ENCODE results near the gene PLA2G2C.

The PLA2G2C gene

GRCh38 chr1:20180844-20181207 is 5.5 kb downstream of the PLA2G2C start:
- no peak for DNase-seq
- Histone ChIP-seq H3K36me3 (ENCODE audit: control insufficient read depth, insufficient read depth, low read length) (no peaks in the 10 kb centered on the region), H3K4me3 (ENCODE audit: low read length) (no peak overlapping the region), H3K27ac (ENCODE audit: low read depth, low read length) (no peak overlapping the region), H3K23ac (ENCODE audit: low read length) (no peak overlapping the region), H3K27me3 (ENCODE audit: insufficient read depth, low read length, poor library complexity) (no peaks in the 10 kb centered on the region), H4K5ac (ENCODE audit: low read length) (no peak overlapping the region), H2BK15ac (replicated peaks; ENCODE audit: low read depth) (no peak overlapping the region), H3K79me1 (ENCODE audit: low read length) (no peaks in the 10 kb centered on the region), H3K18ac (ENCODE audit: low read length) (no peak overlapping the region), H3K9ac (ENCODE audit: low read length) (no peak overlapping the region), H2BK120ac (ENCODE audit: low read depth, low read length) (no peak overlapping the region), H4K8ac (ENCODE audit: low read depth, low read length) (no peak overlapping the region), H2BK5ac (ENCODE audit: low read length) (no peak overlapping the region), H2AK5ac (ENCODE audit: low read length) (no peak overlapping the region), H3K56ac (ENCODE audit: low read length) (no peak overlapping the region), H3K4me1 (ENCODE audit: control insufficient read depth, low read depth, low read length) (peaks cover 3% of the 10 kb centered on the region), H3K4me2 (ENCODE audit: low read length) (no peak overlapping the region), H3K4ac (ENCODE audit: low read depth, low read length) (no peak overlapping the region), H3K79me2 (ENCODE audit: control insufficient read depth, insufficient read depth, low read length) (no peaks in the 10 kb centered on the region)
- WGBS (ENCODE audit: extremely low coverage, insufficient coverage, low lambda C conversion rate), result no CpG with 5 or more reads among the region's 3 CpGs

- Histone ChIP-seq H3K9ac (ENCODE audit: low read length) (no peak overlapping the region), H3K4me3 (ENCODE audit: low read length) (no peak overlapping the region), H2AK5ac (ENCODE audit: low read length) (no peak overlapping the region), H3K4ac (ENCODE audit: low read depth, low read length) (no peak overlapping the region), H3K27me3 (ENCODE audit: insufficient read depth, low read length, poor library complexity) (no peaks in the 10 kb centered on the region), H3K18ac (ENCODE audit: low read length) (no peak overlapping the region), H3K56ac (ENCODE audit: low read length) (no peak overlapping the region), H4K5ac (ENCODE audit: low read length) (no peak overlapping the region), H3K4me1 (ENCODE audit: control insufficient read depth, low read depth, low read length) (peaks cover under 1% of the 10 kb centered on the region), H3K4me2 (ENCODE audit: low read length) (no peak overlapping the region), H3K23ac (ENCODE audit: low read length) (no peak overlapping the region), H3K27ac (ENCODE audit: low read depth, low read length) (no peak overlapping the region), H2BK5ac (ENCODE audit: low read length) (no peak overlapping the region), H2BK120ac (ENCODE audit: low read depth, low read length) (no peak overlapping the region), H3K79me1 (ENCODE audit: low read length) (no peaks in the 10 kb centered on the region), H2BK15ac (replicated peaks; ENCODE audit: low read depth) (no peak overlapping the region), H4K8ac (ENCODE audit: low read depth, low read length) (no peak overlapping the region), H3K79me2 (ENCODE audit: control insufficient read depth, insufficient read depth, low read length) (no peaks in the 10 kb centered on the region), H3K36me3 (ENCODE audit: control insufficient read depth, insufficient read depth, low read length) (no peaks in the 10 kb centered on the region)
- no peak for DNase-seq
- no CpG with 5 or more reads among the region's 6 CpGs for WGBS (ENCODE audit: extremely low coverage, insufficient coverage, low lambda C conversion rate)
These were observed 6.0 kb downstream of the PLA2G2C start for GRCh38 chr1:20180129-20180843.

GRCh38 chr1:20179371-20180128 is 6.8 kb downstream of the PLA2G2C start:
- Histone ChIP-seq H3K4me2 (ENCODE audit: low read length) (no peak overlapping the region), H3K79me1 (ENCODE audit: low read length) (no peaks in the 10 kb centered on the region), H2AK5ac (ENCODE audit: low read length) (no peak overlapping the region), H3K18ac (ENCODE audit: low read length) (no peak overlapping the region), H3K36me3 (ENCODE audit: control insufficient read depth, insufficient read depth, low read length) (no peaks in the 10 kb centered on the region), H3K79me2 (ENCODE audit: control insufficient read depth, insufficient read depth, low read length) (no peaks in the 10 kb centered on the region), H2BK5ac (ENCODE audit: low read length) (no peak overlapping the region), H3K23ac (ENCODE audit: low read length) (no peak overlapping the region), H3K4ac (ENCODE audit: low read depth, low read length) (no peak overlapping the region), H3K56ac (ENCODE audit: low read length) (no peak overlapping the region), H3K27ac (ENCODE audit: low read depth, low read length) (no peak overlapping the region), H3K27me3 (ENCODE audit: insufficient read depth, low read length, poor library complexity) (no peaks in the 10 kb centered on the region), H3K4me3 (ENCODE audit: low read length) (no peak overlapping the region), H2BK15ac (replicated peaks; ENCODE audit: low read depth) (no peak overlapping the region), H3K4me1 (ENCODE audit: control insufficient read depth, low read depth, low read length) (no peaks in the 10 kb centered on the region), H4K5ac (ENCODE audit: low read length) (no peak overlapping the region), H2BK120ac (ENCODE audit: low read depth, low read length) (no peak overlapping the region), H4K8ac (ENCODE audit: low read depth, low read length) (no peak overlapping the region), H3K9ac (ENCODE audit: low read length) (no peak overlapping the region)
- no peak for DNase-seq
- no CpG with 5 or more reads among the region's 2 CpGs for WGBS (ENCODE audit: extremely low coverage, insufficient coverage, low lambda C conversion rate)

GRCh38 chr1:20178634-20179370 is 7.5 kb downstream of the PLA2G2C start:
- Histone ChIP-seq H3K79me2 (ENCODE audit: control insufficient read depth, insufficient read depth, low read length) (no peaks in the 10 kb centered on the region), H4K5ac (ENCODE audit: low read length) (no peak overlapping the region), H3K18ac (ENCODE audit: low read length) (no peak overlapping the region), H2AK5ac (ENCODE audit: low read length) (no peak overlapping the region), H3K56ac (ENCODE audit: low read length) (no peak overlapping the region), H2BK120ac (ENCODE audit: low read depth, low read length) (no peak overlapping the region), H3K36me3 (ENCODE audit: control insufficient read depth, insufficient read depth, low read length) (no peaks in the 10 kb centered on the region), H4K8ac (ENCODE audit: low read depth, low read length) (no peak overlapping the region), H3K4ac (ENCODE audit: low read depth, low read length) (no peak overlapping the region), H3K23ac (ENCODE audit: low read length) (no peak overlapping the region), H2BK5ac (ENCODE audit: low read length) (no peak overlapping the region), H3K27ac (ENCODE audit: low read depth, low read length) (no peak overlapping the region), H3K4me1 (ENCODE audit: control insufficient read depth, low read depth, low read length) (no peaks in the 10 kb centered on the region), H3K9ac (ENCODE audit: low read length) (no peak overlapping the region), H3K27me3 (ENCODE audit: insufficient read depth, low read length, poor library complexity) (no peaks in the 10 kb centered on the region), H3K4me3 (ENCODE audit: low read length) (no peak overlapping the region), H2BK15ac (replicated peaks; ENCODE audit: low read depth) (no peak overlapping the region), H3K79me1 (ENCODE audit: low read length) (no peaks in the 10 kb centered on the region), H3K4me2 (ENCODE audit: low read length) (no peak overlapping the region)
- no CpG with 5 or more reads among the region's 13 CpGs for WGBS (ENCODE audit: extremely low coverage, insufficient coverage, low lambda C conversion rate)
- no peak for DNase-seq

- Histone ChIP-seq H3K79me2 (ENCODE audit: control insufficient read depth, insufficient read depth, low read length) (no peaks in the 10 kb centered on the region), H3K4me3 (ENCODE audit: low read length) (no peak overlapping the region), H4K8ac (ENCODE audit: low read depth, low read length) (no peak overlapping the region), H3K23ac (ENCODE audit: low read length) (no peak overlapping the region), H3K36me3 (ENCODE audit: control insufficient read depth, insufficient read depth, low read length) (no peaks in the 10 kb centered on the region), H3K27ac (ENCODE audit: low read depth, low read length) (no peak overlapping the region), H3K27me3 (ENCODE audit: insufficient read depth, low read length, poor library complexity) (no peaks in the 10 kb centered on the region), H2AK5ac (ENCODE audit: low read length) (no peak overlapping the region), H3K79me1 (ENCODE audit: low read length) (no peaks in the 10 kb centered on the region), H4K5ac (ENCODE audit: low read length) (no peak overlapping the region), H2BK120ac (ENCODE audit: low read depth, low read length) (no peak overlapping the region), H2BK15ac (replicated peaks; ENCODE audit: low read depth) (no peak overlapping the region), H3K4me2 (ENCODE audit: low read length) (no peak overlapping the region), H3K9ac (ENCODE audit: low read length) (no peak overlapping the region), H3K4me1 (ENCODE audit: control insufficient read depth, low read depth, low read length) (no peaks in the 10 kb centered on the region), H3K56ac (ENCODE audit: low read length) (no peak overlapping the region), H3K4ac (ENCODE audit: low read depth, low read length) (no peak overlapping the region), H3K18ac (ENCODE audit: low read length) (no peak overlapping the region), H2BK5ac (ENCODE audit: low read length) (no peak overlapping the region)
- DNase-seq, result no peak
- WGBS (ENCODE audit: extremely low coverage, insufficient coverage, low lambda C conversion rate), result no CpG with 5 or more reads among the region's 9 CpGs
These were observed 11.2 kb downstream of the PLA2G2C start for GRCh38 chr1:20174937-20175666.

Measured in mesendoderm (in vitro differentiated cells).